Stimulated activated effector memory CD8-positive, alpha-beta T cell treated with anti-CD3 and anti-CD28 coated beads, Interleukin-12 subunit alpha, Interleukin-12 subunit beta, amount 100 ng/mL, for 72 hours (primary cell): Measurements from ENCODE around the gene IRF9.
A peak's percentile ranks its signal among the peaks of the same experiment; 100 is the strongest.

Experiments used
- ATAC-seq: fragments of 150-1000 bp; cut with Tn5 transposase; 2 replicates; pipeline ENCODE4 v1.10.0; 2021
- DNase-seq, 2 donors: peaks; one replicate each; pipeline ENCODE4 v3.0.0; 2021 to 2022; ENCODE audit warnings: low spot score in 2 of 2
- H3K27ac Mint-ChIP-seq: one replicate; pipeline ENCODE4 v1.8.0; 2022; ENCODE audit warnings: mild to moderate bottlenecking, mixed read lengths
- H3K36me3 Mint-ChIP-seq: one replicate; pipeline ENCODE4 v1.8.0; 2022; ENCODE audit warnings: mild to moderate bottlenecking, mixed read lengths
- H3K4me1 Mint-ChIP-seq: one replicate; pipeline ENCODE4 v1.8.0; 2022; ENCODE audit warnings: mixed read lengths
- H3K4me3 Mint-ChIP-seq: one replicate; pipeline ENCODE4 v1.8.0; 2022; ENCODE audit warnings: mild to moderate bottlenecking, mixed read lengths
- H3K9me3 Mint-ChIP-seq: one replicate; pipeline ENCODE4 v1.8.0; 2022; ENCODE audit warnings: mixed read lengths

Gene IRF9

DNA sequence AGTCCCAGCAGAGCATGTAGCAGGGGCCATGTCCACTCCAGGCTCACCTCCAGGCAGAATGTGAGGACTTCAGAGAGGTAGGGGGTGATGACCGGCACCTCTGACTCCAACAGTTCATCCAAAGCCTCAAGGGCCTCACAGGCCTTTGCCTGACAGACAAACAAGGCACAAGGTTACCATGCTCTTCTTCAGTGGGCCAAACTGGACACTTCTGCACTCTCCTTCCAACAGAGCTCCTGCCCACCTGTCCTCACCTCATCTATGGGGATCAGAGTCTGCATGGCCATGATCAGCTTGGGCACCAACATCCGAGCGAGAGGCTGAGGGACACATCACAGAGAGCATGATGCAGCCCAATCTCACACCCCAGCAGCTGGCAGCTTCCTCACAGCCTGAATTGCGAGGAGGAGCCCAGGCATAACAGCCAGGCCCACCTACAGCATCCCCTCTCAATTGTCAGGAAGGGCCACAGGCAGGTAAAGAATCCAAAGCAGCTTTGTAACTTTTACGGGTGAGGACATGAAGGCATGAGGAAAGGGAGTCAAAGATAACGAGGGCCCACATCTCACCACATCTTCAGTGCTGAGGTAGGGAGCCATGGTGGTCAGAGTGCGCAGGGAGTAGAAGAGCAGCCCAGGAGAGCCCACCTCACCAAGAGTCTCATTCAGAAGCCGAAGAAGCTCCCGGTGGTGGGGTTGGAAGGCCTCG lies 25.9 kb downstream of the IRF9 start:
- Mint-ChIP-seq H3K27ac (peak overlapping the region; percentile 80), H3K9me3 (no peaks in the 10 kb centered on the region), H3K4me3 (peak overlapping the region; percentile 84), H3K36me3 (peaks cover 79% of the 10 kb centered on the region), H3K4me1 (peaks cover 44% of the 10 kb centered on the region)
- DNase-seq (no peak), ATAC-seq (no peak)

DNA sequence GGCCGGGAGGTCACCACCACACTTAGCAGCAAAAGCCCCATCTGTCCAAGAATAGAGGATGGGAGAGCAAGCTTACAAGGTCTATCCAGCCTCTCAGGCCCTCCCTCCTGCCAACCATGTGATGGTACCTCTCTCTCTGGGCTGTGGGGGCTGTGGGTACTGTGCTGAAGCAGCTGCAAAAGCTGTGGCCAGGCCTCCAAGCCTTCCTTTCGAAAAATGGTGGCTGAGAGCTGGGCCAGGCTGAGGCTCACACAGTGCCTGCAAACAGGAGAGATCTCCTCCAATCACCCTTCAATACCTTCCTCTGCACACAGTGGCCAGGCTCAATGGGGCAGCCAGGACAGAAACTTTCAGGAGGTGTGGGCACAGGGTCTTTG lies 26.5 kb downstream of the IRF9 start:
- no peak for ATAC-seq
- H3K4me1 Mint-ChIP-seq: peaks cover 45% of the 10 kb centered on the region

DNA sequence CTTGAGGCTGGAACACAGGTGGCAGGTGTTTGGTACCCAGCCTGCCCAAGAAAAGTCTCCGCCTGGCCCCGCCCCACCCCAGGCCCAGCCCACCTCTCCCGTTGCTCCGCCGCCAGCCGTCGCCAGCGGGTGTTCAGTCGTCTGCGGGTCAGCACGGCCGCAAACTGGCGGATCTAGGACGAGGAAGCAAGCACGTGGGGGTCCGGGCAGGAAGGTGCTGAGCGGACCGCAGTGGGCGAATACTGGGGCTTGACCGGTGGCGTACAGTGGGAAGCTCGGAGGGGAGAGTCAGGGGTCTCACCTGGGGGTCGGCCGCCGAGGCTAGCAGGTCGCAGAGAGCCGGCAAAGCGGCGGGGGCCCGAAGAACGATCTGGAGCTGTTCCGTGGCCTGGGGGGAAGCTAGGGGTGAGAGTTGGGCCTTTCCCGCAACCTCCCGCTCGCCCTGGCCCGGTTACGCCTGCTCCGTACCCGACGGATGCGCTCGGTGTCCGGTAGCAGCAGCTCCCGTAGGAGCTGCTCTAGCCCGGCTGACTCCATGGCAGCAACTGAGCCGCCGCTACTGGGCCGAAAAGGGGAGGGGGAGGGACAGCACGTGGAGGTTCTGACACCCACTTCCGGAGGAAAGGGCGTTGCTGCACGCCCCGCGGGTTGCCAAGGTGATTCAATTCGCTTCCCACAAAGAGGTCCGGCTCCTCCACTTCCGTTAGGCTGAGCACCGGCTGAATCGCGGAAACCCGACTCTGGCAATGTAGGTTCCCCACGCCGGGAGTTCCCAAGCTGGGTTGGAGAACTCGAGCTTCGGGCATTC lies 27.4 kb downstream of the IRF9 start, which contains the start of gene IPO4:
IPO4 (minus strand) TSS at position 566 of the 808 bp plus-strand sequence; CDS start at position 537, 29 bp downstream.
- DNase-seq: peak; percentile 79 to 95
- Mint-ChIP-seq H3K27ac (peak within 1 kb of the TSS; percentile 80), H3K4me3 (peak within 1 kb of the TSS; percentile 84), H3K9me3 (no peaks in the 10 kb centered on the region), H3K4me1 (peaks cover 45% of the 10 kb centered on the region), H3K36me3 (peaks cover 78% of the 10 kb centered on the region)
- ATAC-seq: peak; percentile 97

More for the DNA sequence above, 26.5 kb downstream of the IRF9 start:
- DNase-seq: no peak
- Mint-ChIP-seq H3K4me3 (peak overlapping the region; percentile 84), H3K36me3 (peaks cover 80% of the 10 kb centered on the region), H3K27ac (peak overlapping the region; percentile 80), H3K9me3 (no peaks in the 10 kb centered on the region)

DNA sequence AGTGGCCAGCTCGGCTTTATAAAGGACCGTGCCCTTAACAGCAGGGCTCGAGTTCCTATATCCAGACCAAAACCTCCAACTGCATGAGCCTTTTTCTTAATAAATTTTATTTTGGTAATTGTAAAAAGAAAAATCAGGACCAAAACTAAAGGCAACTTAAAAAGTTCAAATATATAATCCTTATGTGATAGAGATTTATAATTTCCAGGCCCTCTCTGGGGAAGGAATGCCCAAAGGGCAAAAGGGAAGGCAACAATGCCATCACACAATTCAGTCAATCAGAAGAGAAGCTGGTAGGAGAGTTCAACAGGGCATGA lies 28.0 kb downstream of the IRF9 start:
- DNase-seq (no peak), ATAC-seq (no peak)
- no peaks in the 10 kb centered on the region for H3K9me3 Mint-ChIP-seq
- peak overlapping the region; percentile 80 for H3K27ac Mint-ChIP-seq
- peaks cover 77% of the 10 kb centered on the region for H3K36me3 Mint-ChIP-seq
- H3K4me1 Mint-ChIP-seq: peaks cover 49% of the 10 kb centered on the region
- H3K4me3 Mint-ChIP-seq: peak overlapping the region; percentile 84

DNA sequence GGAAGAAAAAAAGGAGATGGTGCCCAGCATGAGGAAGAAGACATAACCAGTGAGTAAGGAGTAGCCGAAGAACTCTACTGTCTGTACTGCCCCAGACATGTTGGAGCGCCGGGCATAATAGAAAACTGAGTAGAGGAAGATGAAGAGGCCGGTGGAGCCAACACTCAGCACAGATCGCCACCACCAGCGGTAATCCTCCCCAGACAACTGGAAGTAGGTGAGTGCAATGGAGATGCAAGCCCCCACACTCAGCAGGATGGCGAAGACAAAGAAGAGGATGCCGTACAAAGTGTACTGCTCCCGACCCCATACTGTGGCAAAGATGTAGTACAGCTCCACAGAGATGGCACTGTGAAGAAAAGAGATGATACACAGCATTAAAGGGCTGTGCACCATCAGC lies 28.4 kb downstream of the IRF9 start:
- DNase-seq: no peak
- H3K36me3 Mint-ChIP-seq: peaks cover 77% of the 10 kb centered on the region
- H3K4me3 Mint-ChIP-seq: no peak overlapping the region
- no peak for ATAC-seq
- peak overlapping the region; percentile 80 for H3K27ac Mint-ChIP-seq
- peaks cover 53% of the 10 kb centered on the region for H3K4me1 Mint-ChIP-seq
- H3K9me3 Mint-ChIP-seq: no peaks in the 10 kb centered on the region

DNA sequence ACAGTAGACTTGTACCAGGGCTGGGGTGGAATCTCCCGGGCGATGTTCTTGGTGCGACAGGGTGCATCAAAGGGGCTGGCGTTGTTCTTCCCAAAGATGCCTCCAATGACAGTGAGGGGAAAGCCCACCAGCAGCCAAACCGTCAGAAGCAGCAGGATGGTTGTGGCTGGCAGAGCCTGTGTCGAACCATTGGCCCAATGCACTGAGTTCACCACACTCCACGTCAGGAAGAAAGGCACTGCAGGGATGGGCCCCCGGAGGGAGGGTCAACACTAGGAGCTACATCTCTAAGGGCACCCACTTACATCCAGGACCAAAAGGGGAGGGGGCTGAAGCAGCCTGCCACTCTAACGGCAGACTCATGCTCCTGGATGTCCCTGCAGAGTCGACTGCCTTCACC lies 29.4 kb downstream of the IRF9 start:
- H3K36me3 Mint-ChIP-seq: peaks cover 76% of the 10 kb centered on the region
- H3K4me1 Mint-ChIP-seq: peaks cover 59% of the 10 kb centered on the region
- ATAC-seq (no peak), DNase-seq (no peak)
- H3K27ac Mint-ChIP-seq: peak overlapping the region; percentile 14
- no peaks in the 10 kb centered on the region for H3K9me3 Mint-ChIP-seq
- no peak overlapping the region for H3K4me3 Mint-ChIP-seq

DNA sequence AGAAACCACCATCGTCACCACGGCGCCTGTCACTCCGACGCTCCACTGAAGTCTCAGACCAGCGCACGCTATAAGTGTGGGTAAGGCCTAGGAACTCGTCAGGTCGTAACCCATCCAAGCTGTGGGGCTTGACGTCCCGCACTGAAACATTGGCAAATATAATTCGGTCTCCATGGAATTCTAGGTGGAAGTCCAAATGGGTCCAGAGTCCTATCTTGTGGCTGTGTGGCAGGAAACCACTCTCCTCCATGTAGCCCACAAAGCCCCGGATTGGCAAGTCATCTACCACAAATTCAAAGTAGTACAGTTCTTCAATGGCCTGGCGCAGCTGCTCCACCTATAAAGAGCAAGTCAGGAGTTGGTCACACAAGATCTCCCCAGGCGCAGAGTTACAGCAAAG lies 31.9 kb downstream of the IRF9 start:
- peak overlapping the region; percentile 65 for H3K27ac Mint-ChIP-seq
- H3K36me3 Mint-ChIP-seq: peaks cover 80% of the 10 kb centered on the region
- DNase-seq (no peak), ATAC-seq (no peak)
- H3K9me3 Mint-ChIP-seq: no peaks in the 10 kb centered on the region
- H3K4me3 Mint-ChIP-seq: no peak overlapping the region
- H3K4me1 Mint-ChIP-seq: peaks cover 47% of the 10 kb centered on the region

DNA sequence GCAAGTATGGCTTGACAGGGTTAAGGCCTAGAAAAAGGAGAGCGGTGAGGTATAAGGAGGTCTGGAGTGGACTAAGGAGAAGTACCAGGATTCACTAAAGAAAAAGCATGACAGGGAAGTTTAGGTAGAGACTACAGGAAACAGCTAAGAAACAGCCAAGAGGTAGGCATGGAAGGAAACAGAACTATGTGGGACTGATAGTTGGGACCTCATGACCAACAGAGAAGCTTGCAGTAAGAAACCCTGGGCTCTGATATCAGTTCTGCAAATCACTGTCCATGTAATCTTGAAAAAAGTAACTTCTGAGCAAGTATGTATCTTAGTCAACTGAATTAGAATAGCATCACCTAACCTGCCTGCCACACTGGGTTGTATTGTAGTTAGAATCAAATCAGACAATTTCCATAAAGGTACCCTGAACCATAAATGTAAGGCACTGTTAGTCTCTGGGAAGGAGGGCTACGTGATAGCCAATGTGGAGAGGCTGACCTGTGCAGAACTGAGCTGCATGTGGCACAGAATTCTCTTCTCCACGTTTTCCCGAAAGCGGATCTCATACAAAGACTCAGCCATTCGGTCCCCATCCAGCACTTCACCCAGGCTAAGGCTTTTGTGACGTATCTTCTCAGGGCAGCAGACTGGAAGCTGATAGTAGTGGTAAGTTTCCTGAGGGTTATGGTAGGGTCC lies 33.3 kb downstream of the IRF9 start:
- Mint-ChIP-seq H3K36me3 (peaks cover 82% of the 10 kb centered on the region), H3K4me3 (peak overlapping the region; percentile 78), H3K27ac (peak overlapping the region; percentile 99), H3K9me3 (peaks cover 4% of the 10 kb centered on the region), H3K4me1 (peaks cover 49% of the 10 kb centered on the region)
- DNase-seq: no peak
- no peak for ATAC-seq

DNA sequence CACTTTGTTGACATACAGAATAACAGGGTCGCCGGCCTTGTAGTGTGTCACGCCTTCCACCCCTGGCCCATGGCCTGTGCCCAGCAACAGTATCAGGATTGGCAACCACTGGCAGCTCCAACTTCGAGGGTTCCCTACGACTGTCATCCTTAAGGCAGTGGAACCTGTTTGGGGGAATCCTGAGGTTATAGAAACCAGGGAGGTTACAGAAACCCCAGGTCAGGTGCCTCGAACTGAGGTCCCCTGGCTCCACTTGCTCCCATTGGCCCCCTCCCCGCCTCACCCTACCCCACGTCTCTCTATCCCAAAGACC lies 33.8 kb downstream of the IRF9 start:
- Mint-ChIP-seq H3K4me3 (peak overlapping the region; percentile 78), H3K9me3 (peaks cover 4% of the 10 kb centered on the region), H3K4me1 (peaks cover 51% of the 10 kb centered on the region), H3K36me3 (peaks cover 87% of the 10 kb centered on the region), H3K27ac (peak overlapping the region; percentile 99)
- no peak for DNase-seq
- ATAC-seq: no peak

DNA sequence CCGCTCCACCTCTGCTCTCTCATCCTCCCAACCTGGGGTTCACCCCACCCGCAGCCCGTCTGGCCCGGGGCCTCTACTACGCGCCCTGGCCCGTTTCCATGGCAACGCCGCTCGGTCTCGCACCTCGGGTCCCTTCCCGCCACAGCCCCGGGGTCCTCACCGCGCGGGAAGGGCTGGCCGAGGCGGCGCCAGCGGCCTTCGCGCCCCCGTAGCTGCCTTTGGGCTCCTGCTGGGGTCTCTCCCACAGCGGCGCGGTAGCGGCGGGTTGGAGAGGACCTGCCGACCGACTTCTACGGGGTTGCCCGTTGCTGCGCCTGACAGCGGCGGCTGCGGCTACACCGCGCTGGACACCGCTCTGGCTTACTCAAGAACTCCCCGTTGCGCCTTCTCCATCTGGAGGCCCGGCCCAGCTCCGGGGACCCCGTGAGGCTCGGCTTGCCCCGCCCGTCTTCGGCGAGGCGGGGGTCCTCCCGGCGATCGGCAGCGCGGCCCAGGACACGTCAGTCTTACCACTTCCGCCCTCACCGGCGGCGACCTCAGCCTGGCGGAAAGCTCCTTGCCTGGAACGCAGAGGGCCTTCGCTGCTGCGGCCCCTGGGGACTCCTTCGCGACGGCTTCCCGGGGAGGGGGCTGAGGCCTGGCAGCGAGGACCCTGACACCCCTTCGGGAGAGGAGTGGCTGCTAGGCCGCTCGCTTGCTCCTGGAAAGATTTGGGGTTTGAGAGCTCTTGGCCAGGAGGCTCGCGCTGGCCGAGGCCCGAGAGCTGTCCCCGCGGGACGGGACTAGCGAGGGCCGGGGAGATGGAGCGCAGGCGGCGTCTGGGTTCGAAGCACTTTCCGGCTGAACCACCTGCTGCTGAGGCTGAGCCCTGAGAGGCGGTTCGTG lies 34.4 kb downstream of the IRF9 start, which contains the start of gene TM9SF1:
TM9SF1 (minus strand) TSS at position 256 of the 885 bp plus-strand sequence. CDS start 422 bp downstream, outside the sequence.
- Mint-ChIP-seq H3K36me3 (peaks cover 90% of the 10 kb centered on the region), H3K4me1 (peaks cover 51% of the 10 kb centered on the region), H3K27ac (peak within 1 kb of the TSS; percentile 99), H3K9me3 (peaks cover 4% of the 10 kb centered on the region), H3K4me3 (peak within 1 kb of the TSS; percentile 78)
- DNase-seq (peak; percentile 84 to 92), ATAC-seq (peak; percentile 94)

DNA sequence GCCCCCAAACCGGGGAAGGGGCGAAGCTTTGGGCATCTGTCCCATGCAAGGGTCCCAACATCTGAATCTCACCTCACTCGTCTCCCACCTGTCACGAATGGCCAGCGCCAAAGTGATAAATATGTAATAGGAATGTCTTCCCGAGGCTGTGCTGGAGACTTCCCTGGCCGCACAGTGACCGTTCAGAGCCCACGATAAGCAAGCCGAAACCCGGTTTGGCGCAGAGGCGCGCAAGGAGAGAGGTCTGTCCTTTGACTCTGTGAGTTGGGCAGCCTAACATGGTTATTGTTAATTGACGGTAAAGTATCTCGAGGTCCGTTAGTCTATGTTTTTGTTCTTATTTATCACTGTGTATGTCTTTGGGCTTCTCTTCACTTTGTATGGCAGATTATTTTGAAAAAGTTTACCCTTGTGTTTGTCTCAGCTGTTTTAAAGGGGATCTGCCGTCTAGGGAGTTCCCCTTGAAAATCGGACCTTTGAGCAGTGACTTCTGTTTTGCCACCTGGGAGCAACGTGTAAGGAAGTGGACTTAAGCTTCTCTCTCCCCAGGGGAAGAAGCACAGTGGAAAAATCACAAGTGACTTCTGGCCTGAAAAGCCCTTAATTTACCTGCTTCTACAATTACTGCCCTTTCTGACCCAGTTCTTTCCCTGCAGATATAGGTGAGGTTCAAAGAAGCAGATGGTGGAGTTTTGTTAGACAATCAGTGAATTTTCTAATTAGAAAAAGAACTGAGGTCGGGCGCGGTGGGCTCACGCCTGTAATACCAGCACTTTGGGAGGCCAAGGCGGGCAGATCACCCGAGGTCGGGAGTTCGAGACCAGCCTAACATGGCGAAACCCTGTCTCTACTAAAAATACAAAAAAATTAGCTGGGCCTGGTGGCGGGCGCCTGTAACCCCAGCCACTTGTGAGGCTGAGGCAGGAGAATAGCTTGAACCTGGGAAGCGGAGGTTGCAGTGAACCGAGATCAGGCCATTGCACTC lies 35.3 kb downstream of the IRF9 start:
- peak overlapping the region; percentile 78 for H3K4me3 Mint-ChIP-seq
- H3K9me3 Mint-ChIP-seq: peaks cover 4% of the 10 kb centered on the region
- H3K4me1 Mint-ChIP-seq: peaks cover 55% of the 10 kb centered on the region
- ATAC-seq (peak; percentile 11), DNase-seq (no peak)
- H3K36me3 Mint-ChIP-seq: peaks cover 91% of the 10 kb centered on the region
- peak overlapping the region; percentile 99 for H3K27ac Mint-ChIP-seq

DNA sequence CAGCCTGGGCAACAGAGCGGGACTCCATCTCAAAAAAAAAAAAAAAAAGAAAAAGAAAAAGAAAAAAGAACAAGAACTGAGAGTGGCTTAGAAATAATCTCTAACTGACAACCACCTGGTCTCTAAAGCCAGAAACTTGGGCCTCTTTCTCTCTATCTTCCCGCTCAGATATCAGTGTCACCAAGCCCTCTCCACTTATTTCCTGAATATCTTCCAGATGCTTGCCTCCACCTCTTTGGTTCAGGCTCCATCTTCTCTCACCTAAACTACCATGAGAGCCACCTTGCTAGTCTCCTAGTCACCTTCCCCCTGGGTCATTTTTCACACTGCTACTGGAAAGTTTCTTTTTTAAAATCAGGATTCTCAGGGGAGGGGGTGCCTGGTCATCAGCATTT lies 36.0 kb downstream of the IRF9 start:
- Mint-ChIP-seq H3K4me3 (peak overlapping the region; percentile 78), H3K36me3 (peaks cover 91% of the 10 kb centered on the region), H3K9me3 (peaks cover 4% of the 10 kb centered on the region), H3K27ac (peak overlapping the region; percentile 99), H3K4me1 (peaks cover 51% of the 10 kb centered on the region)
- ATAC-seq: no peak
- DNase-seq: no peak

DNA sequence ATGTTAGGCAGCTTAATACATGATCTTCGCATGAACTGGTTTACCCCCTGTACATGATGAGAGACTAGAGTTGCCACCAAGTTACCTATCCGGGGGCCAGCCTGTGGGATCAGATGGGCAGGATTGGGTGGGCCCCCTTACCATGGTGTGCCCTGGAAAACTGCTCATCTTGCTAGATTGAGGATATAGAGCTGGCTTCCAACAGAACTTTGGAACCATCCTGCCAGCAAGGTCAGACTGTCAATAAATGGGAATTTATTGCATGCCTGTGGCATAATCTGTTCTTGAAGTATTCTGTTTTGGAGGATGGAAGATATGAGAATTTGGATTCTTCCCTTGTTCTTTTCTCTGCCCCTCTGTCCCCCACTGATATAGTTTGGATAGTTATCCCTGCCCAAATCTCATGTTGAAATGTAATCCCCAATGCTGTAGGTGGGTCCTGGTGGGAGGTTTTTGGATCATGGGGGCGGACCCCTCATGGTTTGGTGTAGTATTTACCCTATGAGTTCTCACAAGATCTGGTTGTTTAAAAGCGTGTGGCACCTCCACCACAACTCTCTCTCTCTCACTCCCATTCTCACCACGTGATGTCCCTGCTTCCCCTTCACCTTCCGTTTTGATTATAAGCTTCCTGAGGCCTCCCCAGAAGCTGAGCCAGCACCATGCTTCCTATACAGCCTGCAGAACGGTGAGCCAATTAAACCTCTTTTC lies 37.9 kb downstream of the IRF9 start:
- no peak for ATAC-seq
- Mint-ChIP-seq H3K9me3 (peaks cover 9% of the 10 kb centered on the region), H3K27ac (peak overlapping the region; percentile 58), H3K4me1 (peaks cover 47% of the 10 kb centered on the region), H3K4me3 (no peak overlapping the region), H3K36me3 (peaks cover 94% of the 10 kb centered on the region)
- DNase-seq: no peak
